Measurements from ENCODE around the gene ZBBX.

The ZBBX gene

DNA sequence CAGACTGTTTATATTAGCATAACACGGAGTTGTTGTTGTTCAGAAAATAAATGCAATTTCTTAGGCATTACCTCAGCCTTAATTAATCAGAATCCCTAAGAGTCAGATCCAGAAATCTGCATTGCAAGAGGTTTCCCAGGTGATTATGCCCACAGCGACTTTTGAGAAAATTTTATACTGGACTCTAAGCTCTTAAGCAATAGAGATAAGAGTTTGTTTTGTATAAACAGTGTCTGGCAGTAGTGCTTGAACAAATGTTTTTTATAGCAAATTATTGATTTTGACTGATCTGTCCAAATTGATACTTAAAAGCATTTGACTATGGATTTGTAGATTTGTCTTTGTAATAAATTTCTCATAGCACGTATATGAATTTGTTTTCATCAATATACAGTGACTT is 92.8 kb downstream of the ZBBX start:
- Mint-ChIP-seq H3K36me3 (ENCODE audit: low read depth) (no peaks in the 10 kb centered on the region), H3K9me3 (no peaks in the 10 kb centered on the region), H3K4me3 (no peak overlapping the region), H3K27ac (no peak overlapping the region), H3K4me1 (ENCODE audit: low read depth) (no peaks in the 10 kb centered on the region), H3K27me3 (no peaks in the 10 kb centered on the region)
- intact Hi-C loops (cut with micrococcal nuclease), result no loop called here

DNA sequence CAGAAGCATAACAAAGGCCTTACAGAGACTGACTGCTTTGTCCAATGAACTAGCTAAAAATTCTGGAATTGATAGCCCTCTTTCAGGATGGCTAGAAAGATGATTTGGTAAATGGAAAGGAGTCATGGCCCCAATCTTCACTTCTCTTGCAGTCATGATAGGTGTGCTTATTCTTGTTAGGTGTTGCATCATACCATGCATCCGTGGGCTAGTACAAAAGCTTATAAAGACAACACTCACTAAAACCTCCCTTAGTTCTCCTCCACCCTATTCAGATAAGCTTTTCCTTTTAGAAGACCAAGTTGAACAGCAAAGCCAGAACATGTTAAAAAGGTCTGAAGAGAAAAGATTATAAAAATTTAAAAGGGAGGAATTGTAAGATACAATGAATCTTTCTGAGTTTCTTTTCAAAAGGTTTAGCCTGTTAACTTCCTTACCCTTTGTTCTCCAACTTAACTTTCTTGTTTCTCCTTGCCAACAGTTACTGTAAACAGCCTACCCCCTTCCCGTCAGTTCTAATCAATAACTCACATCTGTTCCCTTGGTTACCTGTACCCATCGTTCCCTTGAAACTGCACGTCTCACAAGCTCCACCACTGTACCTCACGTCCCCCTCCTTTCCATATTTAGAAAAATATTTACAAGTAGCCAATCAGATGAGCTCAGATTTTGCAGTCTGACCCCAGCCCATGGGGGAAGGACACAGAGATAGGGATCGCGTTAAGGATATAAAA is 105.8 kb downstream of the ZBBX start:
- Mint-ChIP-seq H3K27ac (no peak overlapping the region), H3K4me1 (ENCODE audit: low read depth) (no peaks in the 10 kb centered on the region), H3K4me3 (no peak overlapping the region), H3K27me3 (no peaks in the 10 kb centered on the region), H3K36me3 (ENCODE audit: low read depth) (no peaks in the 10 kb centered on the region), H3K9me3 (peaks cover 40% of the 10 kb centered on the region)
- intact Hi-C loops (cut with micrococcal nuclease), result no loop called here

DNA sequence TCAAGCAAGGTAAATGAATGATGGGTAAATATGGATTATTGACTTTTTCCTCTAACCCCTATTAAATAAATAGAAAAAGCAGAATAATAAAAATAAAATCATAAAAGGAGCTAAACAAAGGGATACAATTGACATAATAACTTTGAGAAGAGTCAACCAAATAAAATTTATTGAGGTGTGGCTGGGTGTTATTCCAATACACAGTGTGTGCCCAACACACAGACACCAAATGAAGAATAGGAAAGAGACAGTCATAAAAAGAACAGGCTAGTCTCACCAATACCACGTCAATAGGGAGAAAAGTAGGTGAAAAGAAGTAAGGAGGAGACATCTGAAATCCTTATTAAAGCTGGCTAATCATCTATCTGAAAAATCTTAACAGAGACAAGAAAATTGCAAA is 127.1 kb downstream of the ZBBX start:
- Mint-ChIP-seq H3K9me3 (peaks cover 14% of the 10 kb centered on the region), H3K36me3 (ENCODE audit: low read depth) (no peaks in the 10 kb centered on the region), H3K4me3 (no peak overlapping the region), H3K27ac (no peak overlapping the region), H3K27me3 (no peaks in the 10 kb centered on the region), H3K4me1 (ENCODE audit: low read depth) (no peaks in the 10 kb centered on the region)
- intact Hi-C loops (cut with micrococcal nuclease), result no loop called here

DNA sequence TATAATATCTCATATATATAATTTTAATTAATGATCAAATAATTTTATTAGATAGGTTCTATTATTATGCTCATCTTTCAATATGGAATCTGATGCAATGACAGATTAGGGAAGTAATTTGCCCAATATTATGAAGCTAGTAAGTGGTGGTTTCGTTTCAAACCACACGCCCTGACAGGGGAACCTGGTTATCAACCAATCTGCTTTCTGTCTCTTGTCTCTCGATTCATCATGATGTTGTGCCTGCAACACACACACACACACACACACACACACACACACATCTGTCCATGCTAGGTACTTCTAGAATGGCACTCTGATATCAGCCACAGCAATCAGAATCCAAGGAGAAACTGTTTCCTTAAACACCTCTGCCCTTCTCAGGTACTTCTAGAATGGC is 128.4 kb downstream of the ZBBX start:
- H3K4me1 Mint-ChIP-seq (ENCODE audit: low read depth), result no peaks in the 10 kb centered on the region
- H3K27me3 Mint-ChIP-seq, result no peaks in the 10 kb centered on the region

DNA sequence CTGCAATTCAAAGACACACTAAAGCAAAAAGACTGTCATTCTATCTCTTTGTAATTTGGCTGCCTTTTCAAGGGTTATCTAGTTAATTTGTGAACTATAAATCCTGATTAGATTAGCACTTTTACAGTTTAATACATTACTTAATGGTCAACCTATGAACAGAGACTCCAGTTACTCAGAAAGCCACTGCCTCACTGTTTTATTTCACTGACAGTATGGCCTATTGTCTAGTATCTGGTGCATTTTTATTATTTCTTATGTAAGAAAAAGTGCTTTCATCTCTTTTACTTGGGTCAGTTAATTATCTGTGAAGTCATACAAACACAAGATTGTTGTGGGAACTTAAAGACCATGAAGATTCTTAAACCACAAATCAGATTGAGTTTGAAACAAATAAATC is 133.8 kb downstream of the ZBBX start:
- intact Hi-C loops (cut with micrococcal nuclease), result no loop called here
- Mint-ChIP-seq H3K9me3 (peaks cover 31% of the 10 kb centered on the region), H3K27ac (no peak overlapping the region), H3K36me3 (ENCODE audit: low read depth) (no peaks in the 10 kb centered on the region), H3K4me3 (no peak overlapping the region), H3K27me3 (no peaks in the 10 kb centered on the region), H3K4me1 (ENCODE audit: low read depth) (no peaks in the 10 kb centered on the region)

More for the DNA sequence above, 128.4 kb downstream of the ZBBX start:
- intact Hi-C loops (cut with micrococcal nuclease), result no loop called here
- Mint-ChIP-seq H3K9me3 (peaks cover 22% of the 10 kb centered on the region), H3K36me3 (ENCODE audit: low read depth) (no peaks in the 10 kb centered on the region), H3K27ac (no peak overlapping the region), H3K4me3 (no peak overlapping the region)

DNA sequence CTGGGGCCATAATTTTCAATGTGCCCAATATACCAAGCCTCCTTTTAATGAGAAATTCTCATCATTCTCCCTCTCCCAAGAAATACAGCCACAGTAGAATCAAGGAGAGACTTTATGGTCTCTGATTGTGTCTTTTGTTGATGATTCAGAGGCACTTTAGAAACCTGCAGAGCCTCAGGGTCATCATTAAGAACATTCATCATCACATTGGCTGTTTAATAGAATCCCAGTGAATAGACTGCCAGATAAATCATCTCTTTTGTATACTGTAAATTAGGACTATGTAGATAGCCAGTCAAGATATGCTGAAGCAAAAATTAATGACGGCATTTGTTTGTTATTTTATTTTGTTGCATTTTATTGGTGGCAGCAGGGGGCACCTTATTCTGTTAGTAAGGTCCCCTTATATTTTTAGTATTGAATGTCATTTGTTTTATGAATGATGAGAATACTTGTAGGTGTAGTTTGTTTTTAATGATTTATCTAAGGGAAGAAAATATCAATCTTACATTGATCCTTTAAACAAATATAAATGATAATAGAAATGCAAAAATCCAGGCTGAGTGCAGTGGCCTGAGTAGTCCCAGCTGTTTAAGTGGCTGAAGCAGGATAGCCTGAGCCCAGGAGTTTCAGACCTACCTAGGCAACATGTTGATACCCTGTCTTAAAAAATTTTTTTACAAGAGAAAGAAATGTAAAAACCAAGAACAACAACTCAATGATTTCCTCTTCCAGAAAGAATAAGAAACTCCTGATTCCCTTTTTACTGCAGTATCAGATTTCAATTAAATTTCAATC is 138.8 kb downstream of the ZBBX start:
- intact Hi-C loops (cut with micrococcal nuclease), result no loop called here
- Mint-ChIP-seq H3K9me3 (peaks cover 10% of the 10 kb centered on the region), H3K27me3 (no peaks in the 10 kb centered on the region), H3K4me3 (no peak overlapping the region), H3K4me1 (ENCODE audit: low read depth) (no peaks in the 10 kb centered on the region), H3K27ac (no peak overlapping the region), H3K36me3 (ENCODE audit: low read depth) (no peaks in the 10 kb centered on the region)

DNA sequence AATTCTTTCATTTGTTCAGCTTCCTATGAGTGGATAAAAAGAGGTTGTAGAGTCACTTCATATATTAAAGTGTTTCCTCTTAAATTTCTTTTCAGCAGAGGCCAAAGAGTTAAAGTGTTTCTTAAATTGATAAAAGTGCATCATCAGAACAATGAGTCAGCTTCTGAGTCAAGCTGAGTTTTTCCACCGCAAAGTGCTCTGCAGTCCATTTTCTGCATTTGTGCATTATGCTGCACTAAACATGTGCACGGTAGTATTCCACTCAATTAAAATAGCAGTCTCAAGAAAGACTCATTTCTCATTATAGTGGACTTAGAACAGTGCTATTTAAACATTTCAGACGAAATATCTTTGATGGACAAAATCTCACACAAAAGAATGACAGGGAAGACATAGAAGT is 152.0 kb downstream of the ZBBX start:
- Mint-ChIP-seq H3K27ac (no peak overlapping the region), H3K4me1 (ENCODE audit: low read depth) (no peaks in the 10 kb centered on the region), H3K27me3 (no peaks in the 10 kb centered on the region), H3K36me3 (ENCODE audit: low read depth) (no peaks in the 10 kb centered on the region), H3K4me3 (no peak overlapping the region), H3K9me3 (peaks cover 10% of the 10 kb centered on the region)
- intact Hi-C loops (cut with micrococcal nuclease), result no loop called here

DNA sequence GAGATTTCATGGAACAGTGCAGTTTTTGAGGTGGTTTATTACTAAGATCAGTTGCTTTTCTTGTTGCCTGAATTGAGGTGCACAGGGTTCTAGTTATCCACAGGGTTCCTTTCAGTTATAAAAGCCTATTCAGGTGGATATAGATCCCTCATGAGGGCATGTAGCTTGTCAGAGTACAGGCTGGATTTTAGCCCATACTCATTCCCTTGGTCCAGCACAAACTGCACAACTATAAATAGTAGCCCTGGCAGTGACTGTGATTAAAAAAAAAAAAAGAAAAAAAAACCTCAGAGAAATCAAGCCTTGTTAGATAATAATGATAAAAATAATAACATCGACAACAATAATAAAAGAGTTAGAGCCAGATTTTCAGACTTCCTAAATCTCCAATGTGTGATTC is 154.3 kb downstream of the ZBBX start:
- H3K4me1 Mint-ChIP-seq (ENCODE audit: low read depth), result no peaks in the 10 kb centered on the region
- intact Hi-C loops (cut with micrococcal nuclease), result no loop called here
- H3K4me3 Mint-ChIP-seq, result no peak overlapping the region
- no peaks in the 10 kb centered on the region for H3K27me3 Mint-ChIP-seq
- peaks cover 18% of the 10 kb centered on the region for H3K9me3 Mint-ChIP-seq
- no peaks in the 10 kb centered on the region for H3K36me3 Mint-ChIP-seq (ENCODE audit: low read depth)
- H3K27ac Mint-ChIP-seq, result no peak overlapping the region

DNA sequence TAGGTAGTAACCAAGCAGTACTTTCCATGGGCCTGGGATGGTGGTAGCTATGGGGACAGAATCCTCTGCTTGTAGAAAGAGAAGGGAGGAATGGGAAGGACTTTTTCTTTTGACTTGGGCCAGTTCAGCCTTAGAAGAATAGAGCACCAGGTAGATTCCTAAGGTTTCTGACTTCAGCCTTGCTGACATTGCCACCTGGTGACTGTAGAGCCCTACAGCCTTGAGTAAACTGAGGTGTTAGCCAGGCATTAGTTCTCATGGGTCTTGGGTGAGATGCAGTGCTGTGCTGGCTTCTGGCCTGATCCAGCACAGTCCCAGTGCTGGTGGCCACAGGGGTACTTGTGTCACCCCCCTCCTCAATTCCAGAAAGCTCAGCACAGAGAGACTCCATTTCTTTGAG is 171.1 kb downstream of the ZBBX start:
- H3K27ac Mint-ChIP-seq, result no peak overlapping the region
- no peaks in the 10 kb centered on the region for H3K36me3 Mint-ChIP-seq (ENCODE audit: low read depth)
- H3K9me3 Mint-ChIP-seq, result peaks cover 34% of the 10 kb centered on the region
- H3K4me3 Mint-ChIP-seq, result no peak overlapping the region
- no peaks in the 10 kb centered on the region for H3K4me1 Mint-ChIP-seq (ENCODE audit: low read depth)
- H3K27me3 Mint-ChIP-seq, result no peaks in the 10 kb centered on the region
- intact Hi-C loops (cut with micrococcal nuclease), result no loop called here

DNA sequence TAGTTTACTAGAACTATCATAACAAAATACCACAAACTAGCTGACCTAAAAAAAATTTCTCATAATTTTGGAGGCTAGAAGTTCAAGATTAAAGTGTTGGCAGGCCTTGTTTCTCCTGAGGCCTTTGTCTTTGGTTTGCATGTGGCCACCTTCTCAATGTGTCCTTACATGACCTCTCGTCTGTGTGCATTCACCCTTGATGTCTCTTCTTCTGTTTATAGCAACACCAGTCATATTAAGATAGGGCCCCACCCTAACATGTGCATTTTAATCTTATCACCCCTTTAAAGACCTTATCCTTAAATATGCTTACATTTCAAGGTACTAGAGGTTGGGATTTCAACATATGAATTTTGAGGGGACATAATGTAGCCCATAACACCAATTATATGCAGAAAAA is 177.0 kb downstream of the ZBBX start:
- Mint-ChIP-seq H3K27ac (no peak overlapping the region), H3K27me3 (no peaks in the 10 kb centered on the region), H3K4me3 (no peak overlapping the region), H3K4me1 (ENCODE audit: low read depth) (no peaks in the 10 kb centered on the region), H3K36me3 (ENCODE audit: low read depth) (no peaks in the 10 kb centered on the region), H3K9me3 (no peaks in the 10 kb centered on the region)
- intact Hi-C loops (cut with micrococcal nuclease), result no loop called here

DNA sequence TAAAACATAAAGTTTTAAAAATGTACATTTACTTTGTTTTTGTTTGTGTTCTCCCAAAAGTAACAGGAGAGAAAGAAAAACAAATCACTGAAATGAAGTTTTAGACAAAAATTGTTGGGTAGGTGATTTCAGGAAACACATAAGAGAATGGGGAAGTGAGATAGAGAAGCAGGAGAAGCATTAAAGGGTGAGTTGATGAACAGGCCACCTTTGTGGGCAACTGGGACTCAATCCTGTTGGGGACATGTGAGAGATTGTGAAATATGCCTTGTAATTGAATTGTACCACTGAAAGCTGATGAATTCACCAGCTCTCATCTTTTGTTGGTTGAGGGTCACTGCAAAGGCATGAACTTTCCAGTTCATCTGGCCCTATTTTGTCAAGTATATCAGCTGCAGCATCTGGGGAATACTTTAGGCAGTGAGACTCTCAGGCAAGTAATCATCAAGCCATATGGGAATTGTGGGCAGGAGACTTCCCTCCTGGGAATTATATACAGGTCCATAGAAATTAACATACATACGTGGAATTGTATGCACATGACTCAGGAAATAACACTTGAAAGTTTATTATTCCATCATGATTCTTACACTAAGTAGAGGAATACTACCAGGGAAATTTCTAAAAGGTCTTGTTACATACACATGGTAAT is 181.0 kb downstream of the ZBBX start:
- Mint-ChIP-seq H3K27ac (no peak overlapping the region), H3K36me3 (ENCODE audit: low read depth) (no peaks in the 10 kb centered on the region), H3K4me1 (ENCODE audit: low read depth) (no peaks in the 10 kb centered on the region), H3K27me3 (no peaks in the 10 kb centered on the region), H3K9me3 (peaks cover 3% of the 10 kb centered on the region), H3K4me3 (no peak overlapping the region)
- intact Hi-C loops (cut with micrococcal nuclease), result no loop called here

All from dendritic cell treated with granulocyte-macrophage colony-stimulating factor and Interleukin-4, amounts not matched to agents 40 ng/mL and 50 ng/mL, for 4 days (primary cell).